K562 (cell line): Measurements from ENCODE around the gene FBP2. TPM values are rescaled to one million over a fixed set of nuclear protein-coding genes. Genes with fewer than 3 reads are reported as not detected.

Experiments used
- ATAC-seq: fragments of 200-7000 bp; cut with Tn5 transposase; 3 replicates; pipeline ENCODE4 v1.9.1; 2020; ENCODE audit warnings: moderate library complexity
- BruUV-seq: library from RNA; stranded (reverse); fragments of 400-500 nt; replicated peaks from 2 replicates; lab custom pipeline; 2021; lab: Mats Ljungman, UMichigan
- CTCF ChIA-PET: fragments of 300-600 bp; formaldehyde crosslinking; extraction: SDS; loops from one replicate; lab custom pipeline; 2021; ENCODE audit warnings: low intra/inter-chr PET ratio; lab: Yijun Ruan, JAX
- POLR2A ChIA-PET: fragments of 300-600, 350-650 bp; sonication (Branson Sonifier 250); formaldehyde crosslinking; extraction: SDS; loops from one replicate; lab custom pipeline; 2021; ENCODE audit warnings: antibody characterized with exemption, inconsistent platforms; lab: Yijun Ruan, JAX
- DNase-seq, 4 experiments: peaks; one replicate each; pipeline versions ENCODE4 v3.0.0 to v3.0.0-alpha.2; 2011 to 2018; ENCODE audit warnings: low spot score in 3 of 4, mixed read lengths in 3 of 4; ENCODE audit errors: extremely low read depth in 1 of 4
- FAIRE-seq: peaks from 2 replicates; lab custom pipeline; 2011; peaks lifted over from hg19 to GRCh38; lab: Jason Lieb, UNC
- H2AFZ ChIP-seq: 2 replicates; pipeline ENCODE4 v1.6.0; 2011; ENCODE audit warnings: low read depth, low read length, control low read depth, inconsistent platforms
- H3K27ac ChIP-seq: fragments of 200-600 bp; 3 replicates; pipeline ENCODE4 v1.8.0; 2011; ENCODE audit warnings: low read depth, mild to moderate bottlenecking, control low read depth, inconsistent platforms, low read length, moderate library complexity, mixed read lengths; ENCODE audit errors: extremely low read depth
- H3K27me3 ChIP-seq, 2 experiments: fragments of 300-600 bp in 1 of 2; 2 replicates in 1 of 2; 3 replicates in 1 of 2; pipeline versions ENCODE4 v1.6.0 to v1.8.0; 2011; ENCODE audit warnings: inconsistent platforms in 2 of 2, low read length in 2 of 2, mild to moderate bottlenecking in 1 of 2, mixed read lengths in 1 of 2, moderate library complexity in 1 of 2; ENCODE audit not compliant: control insufficient read depth in 2 of 2, insufficient read depth in 2 of 2
- H3K36me3 ChIP-seq: fragments of 300-600 bp; 3 replicates; pipeline ENCODE4 v1.8.0; 2011; ENCODE audit warnings: mild to moderate bottlenecking, low read length, inconsistent platforms; ENCODE audit not compliant: control insufficient read depth, insufficient read depth
- H3K4me1 ChIP-seq, 2 experiments: fragments of 200-600 bp in 1 of 2; replicated peaks in 1 of 2; 2 replicates in 1 of 2; 3 replicates in 1 of 2; pipeline versions ENCODE4 v1.5.1 to v1.8.0; 2011; ENCODE audit warnings: inconsistent platforms in 2 of 2, low read length in 2 of 2, mild to moderate bottlenecking in 1 of 2, mixed read lengths in 1 of 2, moderate library complexity in 1 of 2; ENCODE audit not compliant: control insufficient read depth in 2 of 2, insufficient read depth in 2 of 2
- H3K4me2 ChIP-seq: 2 replicates; pipeline ENCODE4 v1.6.1; 2011; ENCODE audit warnings: low read length, control low read depth, inconsistent platforms, mixed read lengths; ENCODE audit not compliant: insufficient read depth
- H3K4me3 ChIP-seq: fragments of 200-600 bp; sonication (generic), shearing (Covaris generic); 2 replicates; pipeline ENCODE4 v1.5.1; 2016; ENCODE audit warnings: control low read depth, inconsistent platforms
- H3K79me2 ChIP-seq: fragments of 200-600 bp; 3 replicates; pipeline ENCODE4 v1.8.0; 2011; ENCODE audit warnings: low read length, inconsistent platforms; ENCODE audit not compliant: control insufficient read depth, insufficient read depth
- H3K9ac ChIP-seq, 2 experiments: 2 replicates each; pipeline versions ENCODE4 v1.6.0 to v1.6.1; 2011; ENCODE audit warnings: low read depth in 2 of 2, low read length in 2 of 2, control low read depth in 1 of 2, inconsistent platforms in 1 of 2, mild to moderate bottlenecking in 1 of 2, mixed read lengths in 1 of 2; ENCODE audit not compliant: insufficient read depth in 1 of 2
- H3K9me1 ChIP-seq: one replicate; pipeline ENCODE4 v1.6.0; 2011; ENCODE audit warnings: inconsistent platforms, mild to moderate bottlenecking, low read length, moderate library complexity; ENCODE audit not compliant: control insufficient read depth, insufficient read depth
- H3K9me3 ChIP-seq: replicated peaks from 2 replicates; pipeline ENCODE4 v1.5.1; 2011; ENCODE audit warnings: low read depth, low read length, inconsistent platforms; ENCODE audit not compliant: control insufficient read depth, insufficient read depth
- H4K20me1 ChIP-seq: replicated peaks from 2 replicates; pipeline ENCODE4 v1.6.1; 2011; ENCODE audit warnings: low read length, inconsistent platforms, mixed read lengths; ENCODE audit not compliant: control insufficient read depth, insufficient read depth
- HDAC8 ChIP-seq: fragments of 450-650 bp; IDR thresholded peaks from 2 replicates; pipeline ENCODE4 v1.6.1; 2016; ENCODE audit warnings: mild to moderate bottlenecking, missing genetic modification characterization, moderate library complexity, missing compliant biosample characterization
- NBN ChIP-seq: fragments of 450-650 bp; IDR thresholded peaks from 2 replicates; pipeline ENCODE4 v1.6.1; 2016; ENCODE audit warnings: low read depth, mild to moderate bottlenecking
- RBFOX2 ChIP-seq: fragments of 200-400 bp; formaldehyde crosslinking; IDR thresholded peaks from 2 replicates; pipeline ENCODE4 v1.6.1; 2017; ENCODE audit warnings: low read depth, mild to moderate bottlenecking, low read length, moderate library complexity
- RHOXF2B ChIP-seq: fragments of 250-450 bp; sonication (Bioruptor Pico); conservative IDR thresholded peaks from 2 replicates; pipeline ENCODE4 v1.5.1; 2021
- SIN3B ChIP-seq: fragments of 450-650 bp; IDR thresholded peaks from 2 replicates; pipeline ENCODE4 v1.6.1; 2017; ENCODE audit warnings: low read depth, mild to moderate bottlenecking, moderate library complexity
- ZFP30 ChIP-seq: fragments of 250-450 bp; sonication (Bioruptor Pico); IDR thresholded peaks from 2 replicates; pipeline ENCODE4 v1.8.0; 2022; ENCODE audit warnings: moderate library complexity, mild to moderate bottlenecking, inconsistent platforms, borderline replicate concordance
- WGBS: fragments of 100-300 bp; shearing (Covaris generic); methylation state at CpG from one replicate; pipeline ENCODE4 v1.1.6; 2016; ENCODE audit warnings: low coverage, mixed read lengths; ENCODE audit not compliant: insufficient coverage; ENCODE audit errors: missing lambda C conversion rate; 5-methylcytosine and 5-hydroxymethylcytosine counted together
- in situ Hi-C: fragments of 300-500 bp; cut with MboI; formaldehyde crosslinking; loops from 4 replicates; pipeline ENCODE4 v1.15.0; 2018; ENCODE audit warnings: inconsistent platforms, mixed read lengths
- intact Hi-C: fragments of 100-400 bp; cut with micrococcal nuclease; formaldehyde crosslinking; loops from 2 replicates; pipeline ENCODE4 v1.14.2; 2022
- polyA plus RNA-seq, 8 experiments: library from polyadenylated mRNA; depleted of rRNA in 4 of 8; stranded (reverse) in 5 of 8; unstranded in 3 of 8; fragments of >200 nt; fragmentation: Nextera tagmentation in 2 of 8; fragmentation: Illumina TruSeq in 1 of 8; extraction: Ambion mirVana in 2 of 8; extraction: Trizol in 1 of 8; gene quantifications; 2 replicates each; pipeline versions ENCODE4 v1.2.1 to v1.2.3, GENCODE V29; 2011 to 2014; ENCODE audit warnings: inconsistent platforms in 1 of 8, missing spikeins in 1 of 8
- total RNA-seq, 7 experiments: library from RNA; depleted of rRNA in 6 of 7; stranded (reverse); fragments of >200 nt in 6 of 7; fragmentation: Illumina TruSeq in 2 of 7; extraction: Trizol in 2 of 7; gene quantifications; 2 replicates each; pipeline versions ENCODE4 v1.2.1 to v1.2.3, GENCODE V29; 2011 to 2021; ENCODE audit warnings: low replicate concordance in 1 of 7
- TF ChIP-seq, protein P1 (sequence below), 2 experiments: fragments of 450-650 bp in 1 of 2; sonication (generic) in 1 of 2; formaldehyde crosslinking; conservative IDR thresholded peaks; 2 replicates each; pipeline versions ENCODE4 v1.4.0 to v1.8.1; 2020 to 2022; ENCODE audit warnings: mild to moderate bottlenecking in 1 of 2, missing genetic modification reagents in 1 of 2
- TF ChIP-seq, protein P2 (sequence below), 2 experiments: fragments of 200-800 bp in 1 of 2; sonication (Bioruptor generic) in 1 of 2; sonication (generic) in 1 of 2; formaldehyde crosslinking in 1 of 2; IDR thresholded peaks in 1 of 2; conservative IDR thresholded peaks in 1 of 2; 2 replicates each; pipeline versions ENCODE4 v1.5.0 to v1.6.1; 2016 to 2020; ENCODE audit warnings: missing compliant biosample characterization in 1 of 2, missing genetic modification characterization in 1 of 2, missing genetic modification reagents in 1 of 2
- TF ChIP-seq, protein P3 (sequence below): IDR thresholded peaks from 2 replicates; pipeline ENCODE4 v1.6.1; 2016; ENCODE audit warnings: missing genetic modification characterization, missing compliant biosample characterization
- TF ChIP-seq, protein P4 (sequence below): conservative IDR thresholded peaks from 2 replicates; pipeline ENCODE4 v1.6.1; 2011; ENCODE audit warnings: low read depth, mild to moderate bottlenecking, low read length; ENCODE audit not compliant: control insufficient read depth

FBP2 gene
- total and polyA plus RNA-seq, 9 of the 15 experiments (the other 6 are each of a cell fraction or from before 2014, with no cell fraction given), result 0.06 TPM; not detected in 7

DNA sequence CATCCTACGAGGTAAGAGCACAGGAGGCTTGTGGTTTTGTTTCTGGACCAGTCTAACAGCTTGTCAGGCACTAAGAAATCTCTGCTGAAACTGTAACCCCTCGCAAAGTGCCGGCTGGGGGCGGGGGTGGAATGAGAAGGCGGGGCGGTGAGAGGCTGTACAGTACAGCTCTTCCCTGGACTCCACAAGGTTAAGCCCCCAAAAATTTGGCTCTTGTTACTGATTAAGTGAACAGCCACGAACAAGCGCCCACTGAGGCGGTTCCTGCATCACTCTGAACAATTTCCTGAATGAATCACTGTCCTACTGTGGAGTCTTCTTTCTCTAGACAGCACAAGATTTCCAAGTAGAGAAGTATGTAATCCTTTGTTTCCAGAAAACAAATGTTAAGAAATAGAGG, 6.8 kb downstream of the FBP2 start:
- intact Hi-C loops, result no loop called here
- POLR2A ChIA-PET, result no interaction called here
- no peaks in the 10 kb centered on the region for H3K79me2 ChIP-seq
- H3K9me1 ChIP-seq, result no peaks in the 10 kb centered on the region
- no peaks in the 10 kb centered on the region for H3K9me3 ChIP-seq
- no TSS peak for BruUV-seq
- no peak for ATAC-seq
- TF ChIP-seq SIN3B, result no peak
- TF ChIP-seq, all 486 proteins: peak for 0
- WGBS, result 2% methylated on average over 9 of the region's 9 CpGs
- no peak overlapping the region for H3K4me2 ChIP-seq
- H3K4me1 ChIP-seq, result no peaks in the 10 kb centered on the region; a peak in 2 of 5 replicates
- peaks cover 48 to 70% of the 10 kb centered on the region in 2 experiments for H3K27me3 ChIP-seq
- H3K9ac ChIP-seq, result no peak overlapping the region
- H4K20me1 ChIP-seq, result no peaks in the 10 kb centered on the region
- H3K36me3 ChIP-seq, result no peaks in the 10 kb centered on the region
- no peak overlapping the region for H3K27ac ChIP-seq
- FAIRE-seq (no peak), DNase-seq (no peak)
- H2AFZ ChIP-seq, result no peak overlapping the region
- H3K4me3 ChIP-seq, result no peak overlapping the region
- in situ Hi-C loops, result no loop called here
- CTCF ChIA-PET, result no interaction called here

DNA sequence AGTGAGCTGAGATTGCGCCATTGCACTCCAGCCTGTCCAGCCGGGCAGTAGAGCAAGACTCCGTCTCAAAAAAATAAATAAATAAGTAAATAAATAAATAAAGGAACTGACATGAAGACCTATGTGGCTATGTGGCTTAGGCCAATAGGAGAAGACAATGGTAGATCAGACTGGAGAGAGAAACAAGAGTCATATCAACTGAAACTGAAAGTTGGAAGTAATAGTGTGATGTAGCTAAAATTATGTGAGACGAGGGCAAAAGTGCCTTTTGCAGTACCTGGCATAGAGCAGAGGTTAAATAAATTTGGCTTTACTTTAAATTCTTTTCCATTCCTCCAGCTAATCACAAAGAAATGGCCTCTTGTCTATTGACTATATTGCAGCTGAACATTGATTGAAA, 7.3 kb downstream of the FBP2 start:
- H3K79me2 ChIP-seq, result no peaks in the 10 kb centered on the region
- H3K4me1 ChIP-seq, result no peaks in the 10 kb centered on the region; a peak in 2 of 5 replicates
- no peaks in the 10 kb centered on the region for H4K20me1 ChIP-seq
- 0% methylated on average over 4 of the region's 4 CpGs for WGBS
- H3K4me2 ChIP-seq, result no peak overlapping the region
- intact Hi-C loops, result no loop called here
- no peak overlapping the region for H3K4me3 ChIP-seq
- H3K27me3 ChIP-seq, result peaks cover 45 to 65% of the 10 kb centered on the region in 2 experiments
- POLR2A ChIA-PET, result no interaction called here
- DNase-seq (no peak), FAIRE-seq (no peak), ATAC-seq (no peak)
- no peak overlapping the region for H2AFZ ChIP-seq
- H3K27ac ChIP-seq, result no peak overlapping the region
- no peaks in the 10 kb centered on the region for H3K9me3 ChIP-seq
- in situ Hi-C loops, result no loop called here
- H3K9me1 ChIP-seq, result no peaks in the 10 kb centered on the region
- no peaks in the 10 kb centered on the region for H3K36me3 ChIP-seq
- no peak overlapping the region for H3K9ac ChIP-seq
- no TSS peak for BruUV-seq
- CTCF ChIA-PET, result no interaction called here
- TF ChIP-seq RBFOX2 (no peak), RHOXF2B (CRISPR knock-in tag) (no peak), NBN (no peak), ZFP30 (CRISPR knock-in tag) (no peak), HDAC8 (no peak)
- TF ChIP-seq, protein P1, sequence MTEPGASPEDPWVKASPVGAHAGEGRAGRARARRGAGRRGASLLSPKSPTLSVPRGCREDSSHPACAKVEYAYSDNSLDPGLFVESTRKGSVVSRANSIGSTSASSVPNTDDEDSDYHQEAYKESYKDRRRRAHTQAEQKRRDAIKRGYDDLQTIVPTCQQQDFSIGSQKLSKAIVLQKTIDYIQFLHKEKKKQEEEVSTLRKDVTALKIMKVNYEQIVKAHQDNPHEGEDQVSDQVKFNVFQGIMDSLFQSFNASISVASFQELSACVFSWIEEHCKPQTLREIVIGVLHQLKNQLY (CRISPR knock-in tag; conservative IDR thresholded peaks at IDR 0.05), result no peak
- TF ChIP-seq, protein P2, sequence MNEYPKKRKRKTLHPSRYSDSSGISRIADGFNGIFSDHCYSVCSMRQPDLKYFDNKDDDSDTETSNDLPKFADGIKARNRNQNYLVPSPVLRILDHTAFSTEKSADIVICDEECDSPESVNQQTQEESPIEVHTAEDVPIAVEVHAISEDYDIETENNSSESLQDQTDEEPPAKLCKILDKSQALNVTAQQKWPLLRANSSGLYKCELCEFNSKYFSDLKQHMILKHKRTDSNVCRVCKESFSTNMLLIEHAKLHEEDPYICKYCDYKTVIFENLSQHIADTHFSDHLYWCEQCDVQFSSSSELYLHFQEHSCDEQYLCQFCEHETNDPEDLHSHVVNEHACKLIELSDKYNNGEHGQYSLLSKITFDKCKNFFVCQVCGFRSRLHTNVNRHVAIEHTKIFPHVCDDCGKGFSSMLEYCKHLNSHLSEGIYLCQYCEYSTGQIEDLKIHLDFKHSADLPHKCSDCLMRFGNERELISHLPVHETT (CRISPR knock-in tag; conservative IDR thresholded peaks at IDR 0.05 in 1 of 2, IDR thresholded peaks at IDR 0.05 in 1 of 2), result no peak
- TF ChIP-seq, protein P3, sequence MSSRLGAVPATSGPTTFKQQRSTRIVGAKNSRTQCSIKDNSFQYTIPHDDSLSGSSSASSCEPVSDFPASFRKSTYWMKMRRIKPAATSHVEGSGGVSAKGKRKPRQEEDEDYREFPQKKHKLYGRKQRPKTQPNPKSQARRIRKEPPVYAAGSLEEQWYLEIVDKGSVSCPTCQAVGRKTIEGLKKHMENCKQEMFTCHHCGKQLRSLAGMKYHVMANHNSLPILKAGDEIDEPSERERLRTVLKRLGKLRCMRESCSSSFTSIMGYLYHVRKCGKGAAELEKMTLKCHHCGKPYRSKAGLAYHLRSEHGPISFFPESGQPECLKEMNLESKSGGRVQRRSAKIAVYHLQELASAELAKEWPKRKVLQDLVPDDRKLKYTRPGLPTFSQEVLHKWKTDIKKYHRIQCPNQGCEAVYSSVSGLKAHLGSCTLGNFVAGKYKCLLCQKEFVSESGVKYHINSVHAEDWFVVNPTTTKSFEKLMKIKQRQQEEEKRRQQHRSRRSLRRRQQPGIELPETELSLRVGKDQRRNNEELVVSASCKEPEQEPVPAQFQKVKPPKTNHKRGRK, result no peak
- TF ChIP-seq, protein P4, sequence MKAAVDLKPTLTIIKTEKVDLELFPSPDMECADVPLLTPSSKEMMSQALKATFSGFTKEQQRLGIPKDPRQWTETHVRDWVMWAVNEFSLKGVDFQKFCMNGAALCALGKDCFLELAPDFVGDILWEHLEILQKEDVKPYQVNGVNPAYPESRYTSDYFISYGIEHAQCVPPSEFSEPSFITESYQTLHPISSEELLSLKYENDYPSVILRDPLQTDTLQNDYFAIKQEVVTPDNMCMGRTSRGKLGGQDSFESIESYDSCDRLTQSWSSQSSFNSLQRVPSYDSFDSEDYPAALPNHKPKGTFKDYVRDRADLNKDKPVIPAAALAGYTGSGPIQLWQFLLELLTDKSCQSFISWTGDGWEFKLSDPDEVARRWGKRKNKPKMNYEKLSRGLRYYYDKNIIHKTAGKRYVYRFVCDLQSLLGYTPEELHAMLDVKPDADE, result no peak
